GM19397 (cell line): ENCODE data around the gene BTBD18.
"Not testable (repeated sequence)": the region's sequence is repeated elsewhere in the genome, so short reads cannot be mapped to it uniquely, and the experiment has no call there.

Source experiments
- ATAC-seq: cut with Tn5 transposase; IDR thresholded peaks from one replicate; pipeline ENCODE4 v1.9.1; 2021; ENCODE audit warnings: mild to moderate bottlenecking, moderate library complexity; ENCODE audit not compliant: unreplicated experiment

Gene BTBD18

GRCh38 chr11:57735619-57736298, 15.9 kb downstream of the BTBD18 start:
- no peak for ATAC-seq

GRCh38 chr11:57732661-57733060, 19.0 kb downstream of the BTBD18 start:
- ATAC-seq, result no peak

GRCh38 chr11:57729479-57729878, 22.1 kb downstream of the BTBD18 start:
- no peak for ATAC-seq

- no peak for ATAC-seq
These were observed 22.8 kb downstream of the BTBD18 start for GRCh38 chr11:57728829-57729228.

- no peak for ATAC-seq
These were observed 24.4 kb downstream of the BTBD18 start for GRCh38 chr11:57727185-57727584.

GRCh38 chr11:57716726-57717125, 34.9 kb downstream of the BTBD18 start:
- not testable (repeated sequence) for ATAC-seq

GRCh38 chr11:57713835-57714234, 37.8 kb downstream of the BTBD18 start:
- no peak for ATAC-seq

- peak; percentile 90 for ATAC-seq
These were observed 39.1 kb downstream of the BTBD18 start, which contains the start of gene TMX2 for GRCh38 chr11:57712256-57713150. TMX2 (plus strand) TSS chr11:57712593; CDS start chr11:57712619, 26 bp downstream.

- ATAC-seq, result peak; percentile 38
These were observed 40.0 kb downstream of the BTBD18 start, which contains the start of gene MED19 for GRCh38 chr11:57711414-57712255. MED19 (minus strand) TSS chr11:57712215; CDS start chr11:57712179, 36 bp downstream.

GRCh38 chr11:57709802-57710367, 41.7 kb downstream of the BTBD18 start:
- ATAC-seq, result no peak

GRCh38 chr11:57705432-57705831, 46.2 kb downstream of the BTBD18 start:
- not testable (repeated sequence) for ATAC-seq

GRCh38 chr11:57704932-57705331, 46.7 kb downstream of the BTBD18 start:
- ATAC-seq, result no peak

- ATAC-seq, result no peak
These were observed 48.3 kb downstream of the BTBD18 start for GRCh38 chr11:57703341-57703740.

- ATAC-seq, result no peak
These were observed 51.2 kb downstream of the BTBD18 start for GRCh38 chr11:57700425-57700824.

- no peak for ATAC-seq
These were observed 51.8 kb downstream of the BTBD18 start for GRCh38 chr11:57699813-57700212.

- ATAC-seq, result no peak
These were observed 52.7 kb downstream of the BTBD18 start for GRCh38 chr11:57698843-57699365.
